ENCODE data around the gene XPC.

The XPC gene

GRCh38 chr3:14177580-14178246, 688 bp downstream of the XPC start:
- Histone ChIP-seq H2AFZ (ENCODE audit: low read length) (no peak overlapping the region), H3K9me3 (ENCODE audit: low read length) (no peaks in the 10 kb centered on the region), H3K79me2 (ENCODE audit: insufficient read depth, low read length) (peaks cover 37% of the 10 kb centered on the region), H3K36me3 (ENCODE audit: insufficient read depth, low read length) (peaks cover 24% of the 10 kb centered on the region), H3K27ac (ENCODE audit: low read depth, low read length, poor library complexity, severe bottlenecking) (peak overlapping the region; percentile 23), H3K4me3 (ENCODE audit: low read depth, low read length, poor library complexity, severe bottlenecking) (peak overlapping the region; percentile 89), H3K9me2 (ENCODE audit: low read depth, low read length) (no peaks in the 10 kb centered on the region), H4K20me1 (ENCODE audit: insufficient read depth, low read length) (no peaks in the 10 kb centered on the region), H3K27me3 (ENCODE audit: insufficient read depth, low read length) (no peaks in the 10 kb centered on the region), H3K4me2 (ENCODE audit: low read length) (peak overlapping the region; percentile 89), H3K4me1 (ENCODE audit: insufficient read depth, low read length, severe bottlenecking) (peaks cover 47% of the 10 kb centered on the region), H3K9ac (ENCODE audit: low read length) (peak overlapping the region; percentile 95), H3F3A (ENCODE audit: insufficient read depth, low read length) (no peaks in the 10 kb centered on the region)
- TF ChIP-seq EZH2 (IDR thresholded peaks at IDR 0.05; ENCODE audit: borderline replicate concordance, low read length) (no peak), CTCF (IDR thresholded peaks at IDR 0.05; ENCODE audit: low read length) (no peak)

- Histone ChIP-seq H3K4me1 (ENCODE audit: insufficient read depth, low read length, severe bottlenecking) (peaks cover 47% of the 10 kb centered on the region), H3K4me2 (ENCODE audit: low read length) (peak overlapping the region; percentile 55), H3K36me3 (ENCODE audit: insufficient read depth, low read length) (peaks cover 28% of the 10 kb centered on the region; the same call in 1 of the 2 replicates), H3K27ac (ENCODE audit: low read depth, low read length, poor library complexity, severe bottlenecking) (peak overlapping the region; percentile 69), H3F3A (ENCODE audit: insufficient read depth, low read length) (no peaks in the 10 kb centered on the region), H3K79me2 (ENCODE audit: insufficient read depth, low read length) (peaks cover 37% of the 10 kb centered on the region), H3K9me2 (ENCODE audit: low read depth, low read length) (no peaks in the 10 kb centered on the region), H3K4me3 (ENCODE audit: low read depth, low read length, poor library complexity, severe bottlenecking) (peak overlapping the region; percentile 28), H3K27me3 (ENCODE audit: insufficient read depth, low read length) (no peaks in the 10 kb centered on the region), H2AFZ (ENCODE audit: low read length) (no peak overlapping the region), H3K9ac (ENCODE audit: low read length) (no peak overlapping the region; the same call in 1 of the 2 replicates), H3K9me3 (ENCODE audit: low read length) (no peaks in the 10 kb centered on the region), H4K20me1 (ENCODE audit: insufficient read depth, low read length) (no peaks in the 10 kb centered on the region)
- TF ChIP-seq CTCF (IDR thresholded peaks at IDR 0.05; ENCODE audit: low read length) (no peak), EZH2 (IDR thresholded peaks at IDR 0.05; ENCODE audit: borderline replicate concordance, low read length) (no peak)
These were observed 2.9 kb downstream of the XPC start for GRCh38 chr3:14175383-14176037.

- no peak overlapping the region for H3K4me3 ChIP-seq (ENCODE audit: low read depth, low read length, poor library complexity, severe bottlenecking)
- H3K27ac ChIP-seq (ENCODE audit: low read depth, low read length, poor library complexity, severe bottlenecking) = no peak overlapping the region
- H3K4me2 ChIP-seq (ENCODE audit: low read length) = no peak overlapping the region
- H3K36me3 ChIP-seq (ENCODE audit: insufficient read depth, low read length) = peaks cover 38% of the 10 kb centered on the region; the same call in 1 of the 2 replicates
- H3F3A ChIP-seq (ENCODE audit: insufficient read depth, low read length) = no peaks in the 10 kb centered on the region
- H3K9me3 ChIP-seq (ENCODE audit: low read length) = no peaks in the 10 kb centered on the region
- no peaks in the 10 kb centered on the region for H3K9me2 ChIP-seq (ENCODE audit: low read depth, low read length)
- H2AFZ ChIP-seq (ENCODE audit: low read length) = no peak overlapping the region
- H3K79me2 ChIP-seq (ENCODE audit: insufficient read depth, low read length) = peaks cover 31% of the 10 kb centered on the region
- no peaks in the 10 kb centered on the region for H4K20me1 ChIP-seq (ENCODE audit: insufficient read depth, low read length)
- no peak overlapping the region for H3K9ac ChIP-seq (ENCODE audit: low read length)
- TF ChIP-seq EZH2 (IDR thresholded peaks at IDR 0.05; ENCODE audit: borderline replicate concordance, low read length) (no peak), CTCF (IDR thresholded peaks at IDR 0.05; ENCODE audit: low read length) (no peak)
- peaks cover 41% of the 10 kb centered on the region for H3K4me1 ChIP-seq (ENCODE audit: insufficient read depth, low read length, severe bottlenecking)
- no peaks in the 10 kb centered on the region for H3K27me3 ChIP-seq (ENCODE audit: insufficient read depth, low read length)
These were observed 3.9 kb downstream of the XPC start for GRCh38 chr3:14174483-14174882.
